Karpas-422 (cell line): ENCODE data around the gene NIN. TPM values are rescaled to one million over a fixed set of nuclear protein-coding genes. Genes with fewer than 3 reads are reported as not detected.

Experiments
- DNase-seq: peaks from one replicate; pipeline ENCODE4 v3.0.0-alpha.2; 2015
- H2AFZ ChIP-seq: fragments of 200-600 bp; sonication (generic); 2 replicates; pipeline ENCODE4 v1.6.1; 2014; ENCODE audit warnings: antibody characterized with exemption, low read length, mixed read lengths
- H3K27ac ChIP-seq: fragments of 200-600 bp; sonication (generic); 2 replicates; pipeline ENCODE4 v1.5.1; 2014; ENCODE audit warnings: mild to moderate bottlenecking, low read length, moderate library complexity
- H3K27me3 ChIP-seq: fragments of 200-600 bp; sonication (generic); 2 replicates; pipeline ENCODE4 v1.6.1; 2014; ENCODE audit warnings: low read length, mixed read lengths
- H3K36me3 ChIP-seq: fragments of 200-600 bp; sonication (generic); 2 replicates; pipeline ENCODE4 v1.6.1; 2014; ENCODE audit warnings: low read length, mixed read lengths; ENCODE audit not compliant: insufficient read depth
- H3K4me1 ChIP-seq: fragments of 200-600 bp; sonication (generic); 2 replicates; pipeline ENCODE4 v1.6.1; 2014; ENCODE audit warnings: mild to moderate bottlenecking, low read length, mixed read lengths
- H3K4me2 ChIP-seq: fragments of 200-600 bp; sonication (generic); 2 replicates; pipeline ENCODE4 v1.6.1; 2014; ENCODE audit warnings: low read length, low read depth, mild to moderate bottlenecking; ENCODE audit not compliant: poor library complexity, severe bottlenecking
- H3K4me3 ChIP-seq: fragments of 200-600 bp; sonication (generic); 2 replicates; pipeline ENCODE4 v1.5.1; 2014; ENCODE audit warnings: mild to moderate bottlenecking, antibody characterized with exemption, low read length, mixed read lengths
- H3K79me2 ChIP-seq: fragments of 200-600 bp; sonication (generic); 2 replicates; pipeline ENCODE4 v1.6.1; 2014; ENCODE audit warnings: mild to moderate bottlenecking, low read length, mixed read lengths
- H3K9ac ChIP-seq: fragments of 200-600 bp; sonication (generic); 2 replicates; pipeline ENCODE4 v1.6.0; 2014; ENCODE audit warnings: low read length
- H3K9me2 ChIP-seq: fragments of 200-600 bp; sonication (generic), shearing (Covaris generic); replicated peaks from 2 replicates; pipeline ENCODE4 v1.6.0; 2014; ENCODE audit warnings: mild to moderate bottlenecking, low read length, moderate library complexity; ENCODE audit not compliant: insufficient read depth
- H3K9me3 ChIP-seq: fragments of 300-700, 200-600 bp; sonication (generic); 2 replicates; pipeline ENCODE4 v1.6.1; 2014; ENCODE audit warnings: low read length, mixed read lengths
- H4K20me1 ChIP-seq: fragments of 200-600 bp; sonication (generic); 2 replicates; pipeline ENCODE4 v1.6.1; 2014; ENCODE audit warnings: mild to moderate bottlenecking, antibody characterized with exemption, low read length, low read depth; ENCODE audit not compliant: insufficient read depth
- total RNA-seq: library from RNA; depleted of rRNA; stranded (reverse); fragments of >200 nt; shearing (Covaris generic); gene quantifications from 2 replicates; pipeline ENCODE4 v1.2.3, GENCODE V29; 2014; ENCODE audit warnings: low replicate concordance

The NIN gene
- total RNA-seq, 1 experiment from 2014 or later: 59.4 TPM

DNA sequence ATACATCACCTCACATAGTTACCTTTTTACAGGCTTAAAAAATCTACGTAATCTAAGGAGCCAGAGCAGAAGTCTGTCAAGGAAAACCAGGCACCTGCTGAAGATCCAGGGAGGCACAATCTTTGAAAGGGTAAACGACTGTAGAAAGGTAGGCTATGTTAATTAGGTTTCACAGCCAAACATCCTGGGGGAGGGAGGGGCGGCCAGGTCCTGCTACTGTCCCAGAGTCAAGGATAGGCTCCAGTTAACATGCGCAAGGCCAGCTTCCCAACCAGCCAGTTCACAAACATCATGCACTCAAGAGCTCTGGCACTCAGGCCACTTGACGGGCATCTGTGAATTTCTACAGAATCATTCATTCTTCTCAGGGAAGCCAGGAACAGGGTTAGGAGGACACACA is 22.9 kb downstream of the NIN start:
- H3K9me3 ChIP-seq: no peaks in the 10 kb centered on the region
- no peak overlapping the region for H3K27ac ChIP-seq
- H4K20me1 ChIP-seq: peaks cover 31% of the 10 kb centered on the region; the same call in 1 of the 2 replicates
- DNase-seq: no peak
- peaks cover 47% of the 10 kb centered on the region for H3K79me2 ChIP-seq
- H3K36me3 ChIP-seq: peaks cover 18% of the 10 kb centered on the region
- peaks cover 18% of the 10 kb centered on the region for H3K4me1 ChIP-seq
- no peak overlapping the region for H3K4me2 ChIP-seq
- H3K4me3 ChIP-seq: no peak overlapping the region
- no peaks in the 10 kb centered on the region for H3K9me2 ChIP-seq
- no peaks in the 10 kb centered on the region for H3K27me3 ChIP-seq
- no peak overlapping the region for H2AFZ ChIP-seq
- H3K9ac ChIP-seq: no peak overlapping the region

DNA sequence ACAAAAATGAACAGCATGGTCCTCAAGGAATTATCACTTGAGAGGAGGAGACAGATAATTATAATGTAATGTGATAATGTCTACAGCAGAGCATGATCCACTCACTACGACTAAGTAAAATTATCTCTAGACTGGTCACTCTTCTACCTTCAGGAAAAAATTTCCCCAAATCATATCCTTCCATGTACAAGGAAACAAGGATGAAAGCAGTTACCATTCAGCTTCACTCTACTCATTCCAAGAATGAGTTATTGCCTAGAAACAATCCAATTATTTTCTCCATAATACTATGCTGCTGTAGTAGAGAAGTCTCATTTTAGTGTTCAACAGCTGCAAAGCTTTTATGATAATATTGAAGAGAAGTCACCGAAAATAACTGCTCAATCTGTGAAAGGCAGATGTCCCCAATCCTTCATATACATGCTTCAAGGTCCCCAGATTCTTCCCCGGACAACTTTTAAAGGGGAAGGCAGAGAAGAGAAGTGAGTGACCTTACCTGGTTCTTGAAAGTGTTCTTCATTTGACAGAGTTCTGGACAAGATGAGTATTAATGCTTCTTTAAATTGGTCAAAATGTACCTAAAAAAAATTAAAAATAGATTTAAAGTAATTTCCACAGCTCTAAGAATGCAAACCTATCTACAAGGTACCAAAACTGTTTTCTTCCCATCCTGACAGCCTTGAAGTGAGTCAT is 24.6 kb downstream of the NIN start:
- H3K9me3 ChIP-seq: no peaks in the 10 kb centered on the region
- H2AFZ ChIP-seq: no peak overlapping the region
- no peak overlapping the region for H3K9ac ChIP-seq
- H3K27me3 ChIP-seq: no peaks in the 10 kb centered on the region
- H3K4me1 ChIP-seq: peaks cover 18% of the 10 kb centered on the region
- H3K4me3 ChIP-seq: no peak overlapping the region
- H3K36me3 ChIP-seq: peaks cover 18% of the 10 kb centered on the region
- H3K4me2 ChIP-seq: no peak overlapping the region
- no peak overlapping the region for H3K27ac ChIP-seq
- H3K79me2 ChIP-seq: peaks cover 31% of the 10 kb centered on the region
- no peaks in the 10 kb centered on the region for H3K9me2 ChIP-seq
- no peak for DNase-seq
- peaks cover 42% of the 10 kb centered on the region for H4K20me1 ChIP-seq

DNA sequence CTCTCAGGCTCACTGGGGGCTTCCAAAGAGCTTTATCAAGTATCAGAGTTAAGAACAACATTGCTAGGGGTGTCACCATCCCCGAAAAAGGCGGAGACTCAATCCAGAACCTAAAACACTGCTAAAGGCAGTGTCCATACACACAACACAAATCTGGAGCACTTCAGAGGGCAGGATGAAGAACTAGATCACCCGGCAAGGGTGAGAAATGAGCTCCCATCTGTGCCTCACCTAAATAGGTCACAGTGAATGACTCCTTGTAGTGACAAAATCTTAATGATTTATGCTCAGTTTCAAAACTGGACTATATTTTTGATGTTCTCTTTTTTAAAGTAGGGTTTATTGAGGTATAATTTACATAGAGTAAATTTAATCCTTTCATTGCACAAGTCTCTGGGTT is 25.6 kb downstream of the NIN start:
- no peaks in the 10 kb centered on the region for H3K27me3 ChIP-seq
- H3K4me2 ChIP-seq: no peak overlapping the region
- H3K79me2 ChIP-seq: peaks cover 28% of the 10 kb centered on the region
- H3K27ac ChIP-seq: no peak overlapping the region
- H3K4me1 ChIP-seq: peaks cover 18% of the 10 kb centered on the region
- no peaks in the 10 kb centered on the region for H3K9me3 ChIP-seq
- H3K9me2 ChIP-seq: no peaks in the 10 kb centered on the region
- DNase-seq: no peak
- H3K4me3 ChIP-seq: no peak overlapping the region
- no peak overlapping the region for H2AFZ ChIP-seq
- H3K9ac ChIP-seq: no peak overlapping the region
- H3K36me3 ChIP-seq: peaks cover 18% of the 10 kb centered on the region
- H4K20me1 ChIP-seq: peaks cover 44% of the 10 kb centered on the region

DNA sequence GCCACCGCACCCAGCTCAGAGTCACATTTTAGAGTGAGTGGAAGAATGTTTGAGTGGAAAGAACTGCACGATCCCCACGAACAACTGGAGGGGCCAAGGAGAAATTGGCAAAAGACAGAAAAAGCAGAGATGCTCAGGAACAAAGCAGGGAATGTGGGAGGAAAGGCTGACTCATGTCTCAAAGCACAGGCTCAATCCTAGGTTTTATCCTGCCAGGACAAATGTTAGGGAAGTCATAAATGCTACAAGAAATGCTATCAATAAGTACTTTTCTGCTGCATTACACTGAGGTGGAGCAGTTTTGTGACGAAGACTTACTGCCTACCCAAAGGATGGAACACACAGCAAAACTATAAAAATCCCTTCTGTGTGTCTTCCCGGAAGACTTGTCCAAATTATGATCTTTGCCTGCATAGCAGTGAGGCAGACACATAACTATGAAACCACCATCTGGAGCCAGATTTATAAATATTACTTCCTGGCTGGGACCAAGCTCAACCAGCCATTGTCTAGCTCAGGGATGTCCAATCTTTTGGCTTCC is 26.7 kb downstream of the NIN start:
- H3K4me1 ChIP-seq: peaks cover 18% of the 10 kb centered on the region
- H4K20me1 ChIP-seq: peaks cover 47% of the 10 kb centered on the region
- no peak overlapping the region for H3K27ac ChIP-seq
- no peak overlapping the region for H2AFZ ChIP-seq
- no peaks in the 10 kb centered on the region for H3K9me2 ChIP-seq
- H3K27me3 ChIP-seq: no peaks in the 10 kb centered on the region
- no peak overlapping the region for H3K4me3 ChIP-seq
- no peaks in the 10 kb centered on the region for H3K9me3 ChIP-seq
- no peak overlapping the region for H3K9ac ChIP-seq
- peaks cover 25% of the 10 kb centered on the region for H3K79me2 ChIP-seq
- H3K4me2 ChIP-seq: no peak overlapping the region
- peaks cover 23% of the 10 kb centered on the region for H3K36me3 ChIP-seq
- no peak for DNase-seq

DNA sequence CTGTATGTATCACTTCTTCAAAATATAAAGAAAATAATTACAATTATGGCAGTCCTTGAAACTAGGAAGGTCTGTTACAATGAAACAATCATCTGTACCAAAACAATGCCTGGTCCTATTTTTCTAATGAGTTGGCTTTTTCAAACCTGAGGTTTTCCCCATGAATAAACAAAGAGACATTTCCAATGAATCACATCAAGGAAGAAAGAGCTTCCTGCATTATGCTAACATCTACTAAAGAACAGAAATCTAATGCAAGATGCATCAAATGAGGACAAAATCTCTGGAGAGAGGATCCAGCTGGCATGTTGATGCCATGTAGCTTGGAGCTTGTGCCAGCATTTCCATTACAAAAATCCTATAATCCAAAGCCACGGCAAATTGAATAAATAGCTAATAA is 29.3 kb downstream of the NIN start:
- no peaks in the 10 kb centered on the region for H3K27me3 ChIP-seq
- peaks cover 54% of the 10 kb centered on the region for H4K20me1 ChIP-seq
- H3K4me3 ChIP-seq: no peak overlapping the region
- no peak overlapping the region for H3K4me2 ChIP-seq
- no peaks in the 10 kb centered on the region for H3K9me2 ChIP-seq
- H3K9ac ChIP-seq: no peak overlapping the region
- peaks cover 25% of the 10 kb centered on the region for H3K36me3 ChIP-seq
- H3K79me2 ChIP-seq: peaks cover 20% of the 10 kb centered on the region; the same call in 1 of the 2 replicates
- no peak for DNase-seq
- no peak overlapping the region for H3K27ac ChIP-seq
- H3K4me1 ChIP-seq: peaks cover 41% of the 10 kb centered on the region
- no peaks in the 10 kb centered on the region for H3K9me3 ChIP-seq
- H2AFZ ChIP-seq: no peak overlapping the region

DNA sequence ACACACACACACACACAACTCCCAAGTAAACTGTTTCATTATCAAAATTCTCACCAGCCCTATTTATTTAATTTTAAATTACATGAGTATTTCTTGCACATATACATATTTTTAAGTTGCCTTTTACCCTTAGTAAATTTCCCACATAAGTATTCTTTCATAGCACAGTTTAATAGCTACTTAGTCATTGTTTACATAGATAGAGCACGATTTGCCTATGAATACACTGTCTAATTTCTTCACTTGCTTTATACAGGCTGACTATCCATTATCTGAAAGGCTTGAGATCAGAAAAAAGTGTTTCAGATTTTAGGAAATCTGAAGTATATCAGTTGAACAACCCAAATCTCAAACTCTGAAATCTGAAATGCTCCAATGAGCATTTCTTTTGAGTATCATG is 30.9 kb downstream of the NIN start:
- H3K27me3 ChIP-seq: no peaks in the 10 kb centered on the region
- no peak overlapping the region for H3K4me3 ChIP-seq
- no peak overlapping the region for H3K9ac ChIP-seq
- H4K20me1 ChIP-seq: peaks cover 65% of the 10 kb centered on the region
- peaks cover 21% of the 10 kb centered on the region; the same call in 1 of the 2 replicates for H3K79me2 ChIP-seq
- peaks cover 14% of the 10 kb centered on the region for H3K36me3 ChIP-seq
- H3K4me1 ChIP-seq: peaks cover 46% of the 10 kb centered on the region
- DNase-seq: no peak
- no peaks in the 10 kb centered on the region for H3K9me3 ChIP-seq
- no peak overlapping the region for H3K27ac ChIP-seq
- no peak overlapping the region for H2AFZ ChIP-seq
- H3K4me2 ChIP-seq: no peak overlapping the region
- no peaks in the 10 kb centered on the region for H3K9me2 ChIP-seq

DNA sequence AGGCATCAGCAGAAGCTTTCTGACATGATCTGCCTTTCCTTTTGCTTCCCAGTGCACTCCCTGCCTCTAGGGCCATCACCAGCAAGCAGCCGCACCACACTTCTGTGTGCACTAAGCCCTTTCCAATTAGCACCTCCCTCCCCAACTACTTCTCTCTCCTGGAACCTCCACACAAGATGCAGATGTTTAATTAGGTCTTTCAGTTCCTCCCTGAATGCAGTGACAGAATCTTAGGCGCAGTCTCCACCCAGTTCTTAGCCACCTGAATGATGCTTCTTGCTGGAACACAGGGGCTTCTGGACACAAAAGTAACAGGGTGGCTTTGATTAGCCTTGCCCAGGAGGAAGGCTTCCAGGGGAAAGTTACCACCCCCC is 32.9 kb downstream of the NIN start:
- H3K4me3 ChIP-seq: no peak overlapping the region
- H3K9me2 ChIP-seq: no peaks in the 10 kb centered on the region
- no peak overlapping the region for H2AFZ ChIP-seq
- peaks cover 21% of the 10 kb centered on the region; the same call in 1 of the 2 replicates for H3K79me2 ChIP-seq
- no peak overlapping the region for H3K9ac ChIP-seq
- peak; percentile 79 for DNase-seq
- no peaks in the 10 kb centered on the region for H3K27me3 ChIP-seq
- H4K20me1 ChIP-seq: peaks cover 65% of the 10 kb centered on the region
- H3K4me1 ChIP-seq: peaks cover 66% of the 10 kb centered on the region
- no peaks in the 10 kb centered on the region for H3K9me3 ChIP-seq
- H3K4me2 ChIP-seq: peak overlapping the region; percentile 15
- H3K36me3 ChIP-seq: 0 out of 2 replicates have a peak, but pooled peaks cover 12% of the 10 kb centered on the region
- H3K27ac ChIP-seq: no peak overlapping the region

DNA sequence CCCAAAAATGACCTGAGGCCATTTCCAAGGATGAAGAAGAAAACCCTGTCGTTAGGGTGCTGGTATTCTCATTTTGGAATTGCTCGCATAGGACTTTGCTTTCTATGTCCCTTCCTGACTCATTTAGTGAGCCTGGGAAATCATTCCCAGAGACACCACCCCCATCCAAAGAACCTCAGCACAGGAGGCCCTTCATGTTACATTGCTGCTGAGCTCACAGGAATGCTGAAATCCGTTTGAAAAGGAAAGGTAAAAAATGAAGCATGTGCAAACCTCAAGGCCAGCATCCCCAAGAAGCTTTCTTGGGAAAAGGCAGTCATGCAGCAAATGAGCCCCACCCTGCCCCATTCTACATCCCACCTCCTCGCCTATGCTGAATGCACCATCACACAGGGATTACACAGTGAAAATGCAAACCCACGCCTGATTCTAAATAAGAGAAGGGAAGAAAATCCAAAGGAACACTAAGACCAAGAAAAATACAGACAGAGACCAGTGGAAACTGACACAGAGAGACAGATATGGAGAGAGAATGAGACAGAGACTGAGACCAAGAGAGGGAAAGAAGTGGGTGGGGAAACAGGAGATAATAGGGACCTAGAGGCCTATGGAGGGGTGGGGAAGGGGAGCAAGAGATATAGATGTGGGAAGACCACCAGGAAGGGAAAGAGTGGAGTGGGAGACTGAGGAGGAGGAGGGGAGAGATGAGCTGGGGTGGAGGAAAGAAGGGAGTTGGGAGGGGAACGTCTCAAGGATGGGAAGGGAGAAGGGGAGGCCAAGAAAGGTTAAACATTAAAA is 33.5 kb downstream of the NIN start:
- H3K9me3 ChIP-seq: no peaks in the 10 kb centered on the region
- no peak overlapping the region for H3K4me3 ChIP-seq
- H3K4me2 ChIP-seq: no peak overlapping the region
- 0 out of 2 replicates have a peak, but pooled peaks cover 12% of the 10 kb centered on the region for H3K36me3 ChIP-seq
- no peak for DNase-seq
- H3K9ac ChIP-seq: no peak overlapping the region
- no peaks in the 10 kb centered on the region for H3K27me3 ChIP-seq
- H2AFZ ChIP-seq: no peak overlapping the region
- peaks cover 63% of the 10 kb centered on the region for H4K20me1 ChIP-seq
- peaks cover 69% of the 10 kb centered on the region for H3K4me1 ChIP-seq
- peaks cover 26% of the 10 kb centered on the region; the same call in 1 of the 2 replicates for H3K79me2 ChIP-seq
- no peak overlapping the region for H3K27ac ChIP-seq
- H3K9me2 ChIP-seq: no peaks in the 10 kb centered on the region
